Measurements from ENCODE around the gene VPS50. TPM values are rescaled to one million over a fixed set of nuclear protein-coding genes. Genes with fewer than 3 reads are reported as not detected.

VPS50 gene
- total RNA-seq, 1 experiment from 2014 or later = 13.6 TPM

- Histone ChIP-seq H2AFZ (ENCODE audit: low read length) (no peak overlapping the region), H2BK120ac (ENCODE audit: low read depth, low read length, poor library complexity, severe bottlenecking) (no peak overlapping the region), H4K91ac (ENCODE audit: insufficient read length, low read depth, low read length) (no peak overlapping the region), H2BK15ac (ENCODE audit: low read depth, low read length) (no peak overlapping the region), H4K8ac (replicated peaks; ENCODE audit: insufficient read length, low read depth, low read length) (no peak overlapping the region), H3K9ac (ENCODE audit: extremely low read depth, insufficient read length, low read length) (no peak overlapping the region), H3K4ac (ENCODE audit: low read depth, low read length) (no peak overlapping the region), H2BK12ac (ENCODE audit: insufficient read length, low read depth, low read length) (no peak overlapping the region), H2BK20ac (ENCODE audit: low read depth, low read length, poor library complexity, severe bottlenecking) (no peak overlapping the region), H3K4me1 (ENCODE audit: insufficient read depth, low read length) (no peaks in the 10 kb centered on the region), H2AK5ac (ENCODE audit: insufficient read length, low read length) (no peak overlapping the region), H2BK5ac (ENCODE audit: insufficient read length, low read length) (no peak overlapping the region), H3K27me3 (ENCODE audit: insufficient read depth, low read length) (no peaks in the 10 kb centered on the region), H3K79me1 (ENCODE audit: insufficient read depth, low read depth, low read length, poor library complexity, severe bottlenecking) (no peaks in the 10 kb centered on the region), H3K4me2 (ENCODE audit: insufficient read depth, insufficient read length, low read length) (no peak overlapping the region), H3T11ph (ENCODE audit: low read length) (no peak overlapping the region), H3K79me2 (ENCODE audit: insufficient read depth, low read length) (no peaks in the 10 kb centered on the region), H4K5ac (ENCODE audit: insufficient read length, low read depth, low read length) (no peak overlapping the region), H3K27ac (ENCODE audit: insufficient read length, low read depth, low read length) (no peak overlapping the region), H4K20me1 (ENCODE audit: control insufficient read depth, insufficient read depth, insufficient read length) (no peaks in the 10 kb centered on the region), H3K56ac (ENCODE audit: insufficient read length, low read depth, low read length) (no peak overlapping the region), H3K23me2 (ENCODE audit: insufficient read length, low read depth, low read length, poor library complexity, severe bottlenecking) (no peaks in the 10 kb centered on the region), H3K9me3 (ENCODE audit: control insufficient read depth, low read depth, low read length) (no peaks in the 10 kb centered on the region), H3K14ac (ENCODE audit: insufficient read depth, low read length) (no peak overlapping the region), H3K18ac (ENCODE audit: insufficient read length, low read depth, low read length) (no peak overlapping the region), H3K23ac (ENCODE audit: insufficient read length, low read depth, low read length) (no peak overlapping the region)
- H3K4me1 Mint-ChIP-seq = no peaks in the 10 kb centered on the region; a peak in 1 of 4 replicates
- no peaks in the 10 kb centered on the region for H3K27me3 Mint-ChIP-seq (ENCODE audit: low read depth)
- DNase-seq = no peak
- TF ChIP-seq CTCF (conservative IDR thresholded peaks at IDR 0.05) = peak; percentile 26; the same call in 1 of the 3 replicates
- no peak overlapping the region for H3K4me3 Mint-ChIP-seq
- peaks cover 20 to 28% of the 10 kb centered on the region in 2 experiments; a peak in 4 of 5 replicates for H3K9me3 Mint-ChIP-seq
- no peak overlapping the region for H3K27ac Mint-ChIP-seq
- no CpG with 5 or more reads among the region's 5 CpGs for WGBS (ENCODE audit: extremely low coverage, insufficient read length, low lambda C conversion rate)
- H3K36me3 Mint-ChIP-seq (ENCODE audit: insufficient read depth in 1 of 3, low read depth in 3 of 3) = peaks cover 12 to 28% (median 14%) of the 10 kb centered on the region in 3 experiments
Measured at GRCh38 chr7:93407239-93407638, 175.1 kb downstream of the VPS50 start.
